ENCODE measurements around the gene CATSPERB. TPM values are rescaled to one million over a fixed set of nuclear protein-coding genes. Genes with fewer than 3 reads are reported as not detected.
"Not testable (repeated sequence)": the region's sequence is repeated elsewhere in the genome, so short reads cannot be mapped to it uniquely, and the experiment has no call there.

The CATSPERB gene
- polyA plus RNA-seq, 1 experiment: not detected

DNA sequence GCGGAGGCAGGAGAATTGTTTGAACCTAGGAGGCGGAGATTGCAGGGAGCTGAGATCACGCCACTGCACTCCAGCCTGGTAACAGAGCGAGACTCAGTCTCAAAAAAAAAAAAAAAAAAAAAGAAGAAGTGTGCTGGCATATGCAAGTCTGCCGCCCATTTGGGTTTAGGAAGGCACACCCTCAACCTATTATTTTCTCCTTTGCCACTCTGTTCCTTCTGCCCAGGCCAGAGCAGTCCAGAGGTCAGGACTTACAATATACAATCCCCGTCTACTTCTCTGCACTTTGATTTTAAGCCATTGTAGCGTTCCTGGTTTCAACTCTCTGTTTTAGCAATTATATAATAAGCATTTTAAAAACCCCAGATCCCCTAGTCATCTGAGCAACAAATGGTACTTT lies 39.8 kb downstream of the CATSPERB start:
- H3K4me3 ChIP-seq (ENCODE audit: low read depth, low read length): no peak overlapping the region
- H3K27me3 ChIP-seq (ENCODE audit: control insufficient read depth, insufficient read depth, low read length): no peaks in the 10 kb centered on the region
- H3K9me3 ChIP-seq (ENCODE audit: control insufficient read depth, insufficient read depth, low read length): no peaks in the 10 kb centered on the region
- POLR2A ChIA-PET: no interaction called here
- no peak overlapping the region for H3K27ac ChIP-seq (ENCODE audit: low read depth, low read length)
- DNase-seq (ENCODE audit: low read depth, low spot score): no peak
- CTCF ChIA-PET: no interaction called here
- TF ChIP-seq, protein P1, sequence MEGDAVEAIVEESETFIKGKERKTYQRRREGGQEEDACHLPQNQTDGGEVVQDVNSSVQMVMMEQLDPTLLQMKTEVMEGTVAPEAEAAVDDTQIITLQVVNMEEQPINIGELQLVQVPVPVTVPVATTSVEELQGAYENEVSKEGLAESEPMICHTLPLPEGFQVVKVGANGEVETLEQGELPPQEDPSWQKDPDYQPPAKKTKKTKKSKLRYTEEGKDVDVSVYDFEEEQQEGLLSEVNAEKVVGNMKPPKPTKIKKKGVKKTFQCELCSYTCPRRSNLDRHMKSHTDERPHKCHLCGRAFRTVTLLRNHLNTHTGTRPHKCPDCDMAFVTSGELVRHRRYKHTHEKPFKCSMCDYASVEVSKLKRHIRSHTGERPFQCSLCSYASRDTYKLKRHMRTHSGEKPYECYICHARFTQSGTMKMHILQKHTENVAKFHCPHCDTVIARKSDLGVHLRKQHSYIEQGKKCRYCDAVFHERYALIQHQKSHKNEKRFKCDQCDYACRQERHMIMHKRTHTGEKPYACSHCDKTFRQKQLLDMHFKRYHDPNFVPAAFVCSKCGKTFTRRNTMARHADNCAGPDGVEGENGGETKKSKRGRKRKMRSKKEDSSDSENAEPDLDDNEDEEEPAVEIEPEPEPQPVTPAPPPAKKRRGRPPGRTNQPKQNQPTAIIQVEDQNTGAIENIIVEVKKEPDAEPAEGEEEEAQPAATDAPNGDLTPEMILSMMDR (IDR thresholded peaks at IDR 0.05; ENCODE audit: low read depth, low read length): no peak

DNA sequence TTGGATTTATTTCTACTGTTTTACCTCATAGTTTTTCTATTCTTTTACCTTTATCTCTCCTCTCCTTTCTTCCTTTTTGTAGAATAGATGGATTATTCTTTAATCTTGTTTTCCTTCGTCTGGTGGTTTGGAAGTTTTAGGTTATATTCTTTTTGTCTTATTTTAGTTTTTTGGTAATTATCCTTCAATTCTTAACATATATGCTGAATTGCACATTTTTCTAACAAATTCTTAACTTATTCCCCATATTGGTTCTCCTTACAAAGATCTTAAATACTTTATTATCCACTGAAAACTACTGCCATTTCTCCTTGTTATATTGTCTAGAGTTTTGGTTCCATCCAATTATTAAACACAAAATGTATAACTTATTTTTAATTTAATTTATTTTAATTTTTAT lies 42.3 kb downstream of the CATSPERB start:
- TF ChIP-seq, protein P1 (IDR thresholded peaks at IDR 0.05; ENCODE audit: low read depth, low read length): no peak
- ChIA-PET CTCF (no interaction called here), POLR2A (no interaction called here)
- H3K27ac ChIP-seq (ENCODE audit: low read depth, low read length): no peak overlapping the region
- no peaks in the 10 kb centered on the region for H3K9me3 ChIP-seq (ENCODE audit: control insufficient read depth, insufficient read depth, low read length)
- no peaks in the 10 kb centered on the region for H3K27me3 ChIP-seq (ENCODE audit: control insufficient read depth, insufficient read depth, low read length)
- no peak for DNase-seq (ENCODE audit: low read depth, low spot score)
- no peak overlapping the region for H3K4me3 ChIP-seq (ENCODE audit: low read depth, low read length)

DNA sequence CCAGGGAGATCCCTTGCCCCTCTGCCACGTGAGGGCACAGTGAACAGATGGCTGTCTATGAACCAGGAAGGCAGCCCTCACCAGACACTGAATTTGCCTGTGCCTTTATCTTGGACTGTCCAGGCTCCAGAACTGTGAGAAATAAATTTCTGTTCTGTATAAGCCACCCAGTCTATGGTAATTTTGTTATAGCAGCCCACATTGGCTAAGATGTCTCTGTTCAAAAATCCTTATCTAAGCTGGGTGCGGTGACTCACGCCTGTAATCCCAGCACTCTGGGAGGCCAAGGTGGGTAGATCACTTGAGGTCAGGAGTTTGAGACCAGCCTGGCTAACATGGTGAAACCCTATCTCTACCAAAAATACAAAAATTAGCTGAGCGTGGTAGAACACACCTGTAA lies 44.5 kb downstream of the CATSPERB start:
- POLR2A ChIA-PET; H3K27ac ChIP-seq (ENCODE audit: low read depth, low read length); H3K9me3 ChIP-seq (ENCODE audit: control insufficient read depth, insufficient read depth, low read length); H3K27me3 ChIP-seq (ENCODE audit: control insufficient read depth, insufficient read depth, low read length); DNase-seq (ENCODE audit: low read depth, low spot score); H3K4me3 ChIP-seq (ENCODE audit: low read depth, low read length): not testable (repeated sequence)
- CTCF ChIA-PET: interaction anchor here (0.7 kb wide), 1 partner anchor 23 kb away, joined by 3 read pairs; no protein-coding TSS in a partner anchor

- POLR2A ChIA-PET: no interaction called here
- CTCF ChIA-PET: no interaction called here
- H3K4me3 ChIP-seq (ENCODE audit: low read depth, low read length): no peak overlapping the region
Measured at GRCh38 chr14:91685600-91685999, 46.3 kb downstream of the CATSPERB start.

DNA sequence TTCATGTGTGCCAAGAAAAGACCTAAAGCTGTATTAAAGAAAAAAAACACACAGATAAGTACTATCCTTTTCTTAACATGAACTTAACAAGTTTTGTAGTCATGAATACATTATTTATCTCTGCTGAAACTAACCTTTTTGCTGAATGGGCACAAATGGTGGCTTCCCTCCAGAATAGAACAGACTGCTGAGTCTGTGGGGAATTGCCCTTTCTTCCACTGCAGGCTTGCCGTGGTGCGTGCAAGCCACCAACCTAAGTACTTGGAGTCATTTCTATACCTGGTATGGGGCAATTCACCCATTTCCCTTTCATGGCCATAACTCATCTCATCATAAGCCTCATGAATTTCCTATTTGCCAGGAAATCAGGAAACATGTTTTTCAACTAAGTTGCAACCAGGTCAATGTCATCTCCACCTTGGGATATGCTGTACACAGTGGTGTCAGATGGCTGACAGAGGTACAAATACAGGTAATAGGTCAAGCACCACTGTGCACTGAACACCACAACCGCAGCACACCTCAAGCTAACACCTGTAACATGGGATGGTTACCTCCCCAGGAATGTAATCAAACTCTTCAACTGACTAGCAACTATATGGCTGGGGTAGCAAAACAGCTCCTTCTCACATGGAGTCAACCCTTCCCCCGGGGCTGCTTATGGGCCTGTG lies 49.9 kb downstream of the CATSPERB start:
- DNase-seq (ENCODE audit: low read depth, low spot score): no peak
- Histone ChIP-seq H3K27me3 (ENCODE audit: control insufficient read depth, insufficient read depth, low read length) (no peaks in the 10 kb centered on the region), H3K4me3 (ENCODE audit: low read depth, low read length) (no peak overlapping the region), H3K27ac (ENCODE audit: low read depth, low read length) (no peak overlapping the region), H3K9me3 (ENCODE audit: control insufficient read depth, insufficient read depth, low read length) (no peaks in the 10 kb centered on the region)
- ChIA-PET CTCF (no interaction called here), POLR2A (no interaction called here)
- TF ChIP-seq, protein P1 (IDR thresholded peaks at IDR 0.05; ENCODE audit: low read depth, low read length): no peak

More at GRCh38 chr14:91685600-91685999, 46.3 kb downstream of the CATSPERB start:
- Histone ChIP-seq H3K9me3 (ENCODE audit: control insufficient read depth, insufficient read depth, low read length) (no peaks in the 10 kb centered on the region), H3K27ac (ENCODE audit: low read depth, low read length) (no peak overlapping the region), H3K27me3 (ENCODE audit: control insufficient read depth, insufficient read depth, low read length) (no peaks in the 10 kb centered on the region)
- TF ChIP-seq, protein P1 (IDR thresholded peaks at IDR 0.05; ENCODE audit: low read depth, low read length): no peak
- DNase-seq (ENCODE audit: low read depth, low spot score): no peak
